ENCODE results near the gene HLA-DQA2.
"Not testable (repeated sequence)": the region's sequence is repeated elsewhere in the genome, so short reads cannot be mapped to it uniquely, and the experiment has no call there.

The HLA-DQA2 gene

DNA sequence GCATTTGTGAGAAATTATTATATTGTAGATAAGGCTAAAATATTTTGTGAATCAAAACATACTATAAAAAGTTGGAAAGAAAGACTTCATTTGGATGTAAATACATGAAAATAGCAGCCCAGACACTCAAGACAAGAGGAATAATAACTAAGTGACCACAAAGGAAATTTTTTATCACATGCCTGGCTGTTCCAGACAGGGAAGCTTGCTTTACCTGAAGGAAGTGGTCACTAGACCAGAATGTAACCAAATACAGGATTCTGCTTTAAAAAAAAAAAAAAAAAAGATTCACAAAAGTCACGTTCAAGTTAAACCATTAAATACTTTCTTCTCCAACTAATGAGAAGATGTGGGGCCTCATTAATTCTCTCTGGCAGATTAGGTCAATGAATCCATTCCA, 31.5 kb downstream of the HLA-DQA2 start:
- no peak for DNase-seq (ENCODE audit: low spot score)
- TF ChIP-seq, protein P1, sequence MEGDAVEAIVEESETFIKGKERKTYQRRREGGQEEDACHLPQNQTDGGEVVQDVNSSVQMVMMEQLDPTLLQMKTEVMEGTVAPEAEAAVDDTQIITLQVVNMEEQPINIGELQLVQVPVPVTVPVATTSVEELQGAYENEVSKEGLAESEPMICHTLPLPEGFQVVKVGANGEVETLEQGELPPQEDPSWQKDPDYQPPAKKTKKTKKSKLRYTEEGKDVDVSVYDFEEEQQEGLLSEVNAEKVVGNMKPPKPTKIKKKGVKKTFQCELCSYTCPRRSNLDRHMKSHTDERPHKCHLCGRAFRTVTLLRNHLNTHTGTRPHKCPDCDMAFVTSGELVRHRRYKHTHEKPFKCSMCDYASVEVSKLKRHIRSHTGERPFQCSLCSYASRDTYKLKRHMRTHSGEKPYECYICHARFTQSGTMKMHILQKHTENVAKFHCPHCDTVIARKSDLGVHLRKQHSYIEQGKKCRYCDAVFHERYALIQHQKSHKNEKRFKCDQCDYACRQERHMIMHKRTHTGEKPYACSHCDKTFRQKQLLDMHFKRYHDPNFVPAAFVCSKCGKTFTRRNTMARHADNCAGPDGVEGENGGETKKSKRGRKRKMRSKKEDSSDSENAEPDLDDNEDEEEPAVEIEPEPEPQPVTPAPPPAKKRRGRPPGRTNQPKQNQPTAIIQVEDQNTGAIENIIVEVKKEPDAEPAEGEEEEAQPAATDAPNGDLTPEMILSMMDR (IDR thresholded peaks at IDR 0.05; ENCODE audit: extremely low read depth, insufficient read depth, missing control alignments): no peak
- in situ Hi-C loops (cut with MboI; ENCODE audit: low pct_unique_long_range_greater_than_20kb, low sequenced_read_pairs, unreplicated experiment): no loop called here

DNA sequence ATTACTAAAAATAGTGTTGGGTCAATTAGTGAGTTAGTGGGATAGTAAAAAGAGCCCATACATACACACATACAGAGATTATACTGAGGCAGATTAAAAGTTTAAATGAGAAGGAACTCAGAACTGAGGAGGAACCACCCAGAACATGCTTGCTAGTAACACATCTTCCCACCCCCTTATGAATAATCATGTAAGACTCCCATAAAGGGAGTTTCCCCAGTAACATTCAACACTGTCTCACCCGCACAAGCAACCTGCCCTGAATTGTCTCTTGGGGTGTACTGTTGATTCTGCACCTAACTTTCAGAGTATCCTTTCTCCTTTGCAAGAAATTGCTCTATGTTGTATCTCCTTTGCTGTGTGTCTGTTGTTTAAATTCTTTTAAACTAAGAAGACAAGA, 33.2 kb downstream of the HLA-DQA2 start:
- DNase-seq (ENCODE audit: low spot score): no peak
- in situ Hi-C loops (cut with MboI; ENCODE audit: low pct_unique_long_range_greater_than_20kb, low sequenced_read_pairs, unreplicated experiment): no loop called here
- TF ChIP-seq, protein P1 (IDR thresholded peaks at IDR 0.05; ENCODE audit: extremely low read depth, insufficient read depth, missing control alignments): no peak

DNA sequence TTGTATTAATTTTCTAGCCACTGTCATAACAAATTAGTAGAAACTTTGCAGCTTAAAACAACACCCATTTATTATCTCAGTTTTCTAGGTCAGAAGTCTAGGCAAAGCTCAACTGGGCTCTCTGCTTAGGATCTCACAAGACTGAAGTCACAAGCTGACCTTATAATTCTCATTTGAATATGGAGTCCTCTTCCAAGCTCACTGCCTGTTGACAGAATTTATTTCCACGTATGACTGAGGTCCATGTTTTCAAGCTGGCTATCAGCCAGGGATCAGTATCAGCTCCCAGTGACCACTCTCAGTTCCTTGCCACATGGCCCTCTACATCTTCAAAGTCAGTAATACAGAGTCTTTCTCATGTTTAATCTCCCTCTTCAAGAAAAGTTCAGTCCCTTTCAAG, 33.9 kb downstream of the HLA-DQA2 start:
- TF ChIP-seq, protein P1 (IDR thresholded peaks at IDR 0.05; ENCODE audit: extremely low read depth, insufficient read depth, missing control alignments): no peak
- in situ Hi-C loops (cut with MboI; ENCODE audit: low pct_unique_long_range_greater_than_20kb, low sequenced_read_pairs, unreplicated experiment): no loop called here

DNA sequence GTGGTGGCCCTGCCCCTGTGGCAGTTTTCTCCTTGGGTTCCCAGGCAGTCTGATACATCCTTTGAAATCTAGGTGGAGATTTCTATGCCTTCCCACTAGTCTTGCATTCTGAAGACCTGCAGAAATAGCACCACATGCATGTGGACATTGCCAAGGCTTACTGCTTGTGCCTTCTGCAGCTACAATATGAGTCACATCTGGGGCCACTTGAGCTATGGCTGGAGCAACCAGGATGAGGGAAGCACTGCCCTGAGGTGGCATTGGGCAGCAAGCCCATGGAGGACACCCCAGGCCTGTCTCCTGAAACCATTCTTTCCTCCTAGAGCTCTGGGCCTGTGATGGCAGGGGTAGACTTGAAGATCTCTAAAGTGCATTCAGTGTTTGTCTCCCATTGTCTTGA, 37.8 kb downstream of the HLA-DQA2 start:
- in situ Hi-C loops (cut with MboI; ENCODE audit: low pct_unique_long_range_greater_than_20kb, low sequenced_read_pairs, unreplicated experiment): no loop called here

More for the DNA sequence above, 33.9 kb downstream of the HLA-DQA2 start:
- no peak for DNase-seq (ENCODE audit: low spot score)

DNA sequence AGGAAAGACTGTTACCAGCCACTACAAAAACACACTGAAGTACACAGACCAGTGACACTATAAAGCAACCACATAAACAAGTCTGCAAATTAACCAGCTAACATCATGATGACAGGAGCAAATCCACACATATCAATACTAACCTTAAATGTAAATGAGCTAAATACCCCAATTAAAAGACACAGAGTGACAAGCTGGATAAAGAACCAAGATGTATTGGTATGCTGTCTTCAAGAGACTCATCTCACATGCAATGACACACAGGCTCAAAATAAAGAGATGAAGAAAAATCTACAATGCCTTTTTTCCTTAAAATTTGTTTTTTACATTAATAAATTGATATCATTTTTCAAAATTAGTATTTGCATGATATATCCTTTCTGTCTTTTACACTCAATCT, 41.7 kb downstream of the HLA-DQA2 start:
- in situ Hi-C loops (cut with MboI; ENCODE audit: low pct_unique_long_range_greater_than_20kb, low sequenced_read_pairs, unreplicated experiment); DNase-seq (ENCODE audit: low spot score): not testable (repeated sequence)

More for the DNA sequence above, 37.8 kb downstream of the HLA-DQA2 start:
- TF ChIP-seq, protein P1 (IDR thresholded peaks at IDR 0.05; ENCODE audit: extremely low read depth, insufficient read depth, missing control alignments): no peak
- DNase-seq (ENCODE audit: low spot score): no peak

DNA sequence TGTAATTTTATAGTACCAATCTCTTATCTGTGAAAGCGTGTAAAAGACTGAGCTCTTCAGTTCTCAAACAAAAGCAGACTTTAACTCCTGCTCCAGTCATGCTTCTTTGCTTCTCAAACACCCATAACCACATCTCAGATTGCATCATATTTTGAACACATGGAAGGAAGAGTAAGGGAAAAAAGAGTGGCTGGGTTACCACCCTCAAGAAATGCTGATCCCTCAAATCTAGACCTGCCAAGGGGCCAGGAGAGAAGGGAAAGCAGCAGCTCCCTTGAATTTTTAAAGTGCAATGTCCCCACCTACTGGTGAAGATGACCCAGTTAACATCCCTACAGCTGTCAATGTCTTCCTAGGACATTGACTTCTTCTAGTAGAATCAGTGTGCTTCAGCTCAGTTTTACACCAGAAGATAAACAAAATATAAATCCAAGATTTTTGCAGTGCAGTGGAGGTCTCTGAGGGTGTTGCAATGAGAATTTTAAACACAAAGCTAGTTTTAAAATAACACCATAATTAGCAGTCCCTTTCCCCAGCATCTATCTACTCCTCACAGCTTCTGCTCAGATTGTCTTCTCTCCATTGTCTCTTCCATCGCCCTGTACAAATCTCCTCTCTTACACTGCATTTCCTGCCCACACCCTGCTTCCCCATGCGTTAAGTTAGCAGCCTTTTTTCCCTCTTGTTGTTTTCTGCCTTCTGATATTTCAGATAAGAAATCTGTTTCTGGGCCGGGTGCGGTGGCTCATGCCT, 44.8 kb downstream of the HLA-DQA2 start:
- in situ Hi-C loops (cut with MboI; ENCODE audit: low pct_unique_long_range_greater_than_20kb, low sequenced_read_pairs, unreplicated experiment): no loop called here
- TF ChIP-seq, protein P1 (IDR thresholded peaks at IDR 0.05; ENCODE audit: extremely low read depth, insufficient read depth, missing control alignments): peak; percentile 70
- peak; percentile 50 for DNase-seq (ENCODE audit: low spot score)

DNA sequence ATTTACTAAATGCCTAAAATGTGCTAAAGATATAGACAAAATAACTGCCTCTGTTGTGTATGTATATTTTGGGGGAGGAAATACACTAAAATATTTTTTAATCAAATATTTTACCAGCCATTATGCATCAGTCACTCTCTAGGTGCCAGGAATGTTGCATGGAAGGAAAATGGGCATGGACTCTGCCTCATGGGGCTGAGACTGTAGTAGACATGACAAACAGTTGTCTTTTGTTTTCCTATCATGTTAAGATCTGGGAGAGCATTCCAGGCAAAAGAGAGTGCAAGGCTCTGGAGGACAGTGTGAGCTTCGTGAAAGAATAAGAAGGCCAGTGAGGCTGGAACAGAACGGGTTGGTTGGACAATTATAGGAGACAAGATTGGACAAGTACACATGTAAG, 49.1 kb downstream of the HLA-DQA2 start:
- DNase-seq (ENCODE audit: low spot score): no peak
- TF ChIP-seq, protein P1 (IDR thresholded peaks at IDR 0.05; ENCODE audit: extremely low read depth, insufficient read depth, missing control alignments): no peak
- in situ Hi-C loops (cut with MboI; ENCODE audit: low pct_unique_long_range_greater_than_20kb, low sequenced_read_pairs, unreplicated experiment): loop anchor here (5.0 kb wide), 1 partner anchor 373 kb away; no protein-coding TSS in a partner anchor
